GM23338 (cell line): ENCODE results near the gene IFITM1. TPM values are rescaled to one million over a fixed set of nuclear protein-coding genes. Genes with fewer than 3 reads are reported as not detected.
"Not testable (repeated sequence)": the region's sequence is repeated elsewhere in the genome, so short reads cannot be mapped to it uniquely, and the experiment has no call there.

ENCODE experiments used
- ATAC-seq: fragments of 200-7000 bp; cut with Tn5 transposase; 3 replicates; pipeline ENCODE4 v1.9.1; 2020
- DNase-seq: peaks from one replicate; pipeline ENCODE4 v3.0.0-alpha.2; 2015; ENCODE audit warnings: low spot score
- H2AFZ ChIP-seq: fragments of 200-600 bp; sonication (generic); 2 replicates; pipeline ENCODE4 v1.8.0; 2016; ENCODE audit warnings: antibody characterized with exemption, mild to moderate bottlenecking, moderate library complexity
- H3F3A ChIP-seq: fragments of 200-600 bp; sonication (generic); replicated peaks from 2 replicates; pipeline ENCODE4 v1.8.0; 2017; ENCODE audit warnings: antibody characterized with exemption, mixed run types, low read depth
- H3K27ac ChIP-seq: fragments of 200-600 bp; sonication (generic); 2 replicates; pipeline ENCODE4 v1.6.1; 2016; ENCODE audit warnings: low read depth
- H3K27me3 ChIP-seq: fragments of 200-600 bp; sonication (generic); 2 replicates; pipeline ENCODE4 v1.8.0; 2016; ENCODE audit warnings: mild to moderate bottlenecking, mixed run types, moderate library complexity; ENCODE audit not compliant: insufficient read depth
- H3K36me3 ChIP-seq: fragments of 200-600 bp; sonication (generic); 2 replicates; pipeline ENCODE4 v1.8.0; 2016; ENCODE audit warnings: mild to moderate bottlenecking; ENCODE audit not compliant: insufficient read depth
- H3K4me1 ChIP-seq: fragments of 200-600 bp; sonication (generic); 2 replicates; pipeline ENCODE4 v1.8.0; 2016; ENCODE audit warnings: mild to moderate bottlenecking, moderate library complexity; ENCODE audit not compliant: insufficient read depth
- H3K4me2 ChIP-seq: fragments of 200-600 bp; sonication (generic); 2 replicates; pipeline ENCODE4 v1.7.1; 2017; ENCODE audit warnings: mixed run types
- H3K4me3 ChIP-seq: fragments of 200-600 bp; sonication (generic); 2 replicates; pipeline ENCODE4 v1.6.1; 2016; ENCODE audit warnings: mixed run types
- H3K79me2 ChIP-seq: fragments of 200-600 bp; sonication (generic); replicated peaks from 2 replicates; pipeline ENCODE4 v1.8.0; 2017; ENCODE audit warnings: mild to moderate bottlenecking; ENCODE audit not compliant: insufficient read depth
- H3K9me2 ChIP-seq: fragments of 200-600 bp; sonication (generic); 2 replicates; pipeline ENCODE4 v1.8.0; 2017; ENCODE audit not compliant: insufficient read depth
- H4K20me1 ChIP-seq: fragments of 200-600 bp; sonication (generic); replicated peaks from 2 replicates; pipeline ENCODE4 v1.8.0; 2017; ENCODE audit warnings: mild to moderate bottlenecking; ENCODE audit not compliant: insufficient read depth
- H3K27ac Mint-ChIP-seq: 2 replicates; pipeline ENCODE4 v1.8.0; 2020; ENCODE audit warnings: inconsistent platforms, mild to moderate bottlenecking, moderate library complexity, mixed read lengths
- H3K27me3 Mint-ChIP-seq: 3 replicates; pipeline ENCODE4 v1.8.0; 2022; ENCODE audit warnings: low read depth, mild to moderate bottlenecking, moderate library complexity, mixed read lengths, inconsistent platforms; ENCODE audit not compliant: insufficient read depth, poor library complexity
- H3K36me3 Mint-ChIP-seq: 3 replicates; pipeline ENCODE4 v1.8.0; 2021; ENCODE audit warnings: low read depth, mild to moderate bottlenecking, inconsistent platforms, moderate library complexity, mixed read lengths
- H3K4me1 Mint-ChIP-seq: 3 replicates; pipeline ENCODE4 v1.8.0; 2020; ENCODE audit warnings: mild to moderate bottlenecking, inconsistent platforms, mixed read lengths
- H3K4me3 Mint-ChIP-seq: 3 replicates; pipeline ENCODE4 v1.8.0; 2021; ENCODE audit warnings: moderate library complexity, mild to moderate bottlenecking, inconsistent platforms, mixed read lengths
- H3K9me3 Mint-ChIP-seq: 3 replicates; pipeline ENCODE4 v1.8.0; 2020; ENCODE audit warnings: moderate library complexity, mild to moderate bottlenecking, inconsistent platforms, mixed read lengths
- CTCF ChIP-seq, 2 experiments: fragments of 200-600 bp in 1 of 2; sonication (generic) in 1 of 2; conservative IDR thresholded peaks; 2 replicates each; pipeline versions ENCODE4 v1.5.1 to v1.6.1; 2016 to 2017; ENCODE audit warnings: antibody characterized with exemption in 2 of 2, low read depth in 2 of 2, mild to moderate bottlenecking in 2 of 2, moderate library complexity in 1 of 2
- REST ChIP-seq: IDR thresholded peaks from one replicate; pipeline ENCODE4 v1.6.1; 2018; ENCODE audit warnings: antibody characterized with exemption; ENCODE audit not compliant: unreplicated experiment
- ZNF114 ChIP-seq: fragments of 250-450 bp; sonication (Bioruptor Pico); IDR thresholded peaks from 2 replicates; pipeline ENCODE4 v1.5.0; 2020; ENCODE audit warnings: mild to moderate bottlenecking, moderate library complexity
- ZNF331 ChIP-seq: fragments of 250-450 bp; sonication (Bioruptor Pico); IDR thresholded peaks from 2 replicates; pipeline ENCODE4 v1.5.0; 2020; ENCODE audit warnings: low read depth, mild to moderate bottlenecking, moderate library complexity
- ZNF462 ChIP-seq: fragments of 250-450 bp; sonication (Bioruptor Pico); IDR thresholded peaks from 2 replicates; pipeline ENCODE4 v1.5.0; 2020; ENCODE audit warnings: mild to moderate bottlenecking, moderate library complexity
- polyA plus RNA-seq: library from polyadenylated mRNA; unstranded; fragments of >200 nt; fragmentation: Nextera tagmentation; extraction: Ambion mirVana; gene quantifications from 2 replicates; pipeline ENCODE4 v1.2.1, GENCODE V29; 2016
- total RNA-seq: library from RNA; depleted of rRNA; stranded (reverse); fragments of >200 nt; shearing (Covaris generic); gene quantifications from 2 replicates; pipeline ENCODE4 v1.2.3, GENCODE V29; 2014

IFITM1 gene
- total and polyA plus RNA-seq, 2 experiments from 2014 or later = 396 to 1,194 TPM

- no peak for TF ChIP-seq ZNF462 (CRISPR knock-in tag)
- no peak for TF ChIP-seq REST
- no peak for TF ChIP-seq ZNF331
- no peak for TF ChIP-seq CTCF (conservative IDR thresholded peaks at IDR 0.05; ENCODE audit: low read depth in 2 of 2)
- no peak for TF ChIP-seq ZNF114 (CRISPR knock-in tag)
Observed at GRCh38 chr11:267491-267994, 46.3 kb upstream of the IFITM1 start (continued).

GRCh38 chr11:268716-269145 is 45.1 kb upstream of the IFITM1 start:
- H4K20me1 ChIP-seq, H3K27ac Mint-ChIP-seq, H3K79me2 ChIP-seq, H3K4me3 Mint-ChIP-seq, H3K27ac ChIP-seq, H3K4me3 ChIP-seq, H3K27me3 ChIP-seq, H3K9me2 ChIP-seq, H3K27me3 Mint-ChIP-seq, H3F3A ChIP-seq, H3K36me3 ChIP-seq: not testable (repeated sequence)
- H3K4me2 ChIP-seq = peak overlapping the region; percentile 13; the same call in 1 of the 2 replicates
- peak overlapping the region; percentile 11; the same call in 1 of the 2 replicates for H2AFZ ChIP-seq
- DNase-seq (peak; percentile 27), ATAC-seq (peak; percentile 51; the same call in 2 of the 3 replicates)
- Mint-ChIP-seq H3K9me3 (peaks cover 28% of the 10 kb centered on the region), H3K4me1 (peaks cover 16% of the 10 kb centered on the region), H3K36me3 (peaks cover 14% of the 10 kb centered on the region; the same call in 2 of the 3 replicates)
- peaks cover 14% of the 10 kb centered on the region; the same call in 1 of the 2 replicates for H3K4me1 ChIP-seq
